Fibroblast of skin of scalp (primary cell): ENCODE measurements around the gene UQCC3.
"Not testable (repeated sequence)": the region's sequence is repeated elsewhere in the genome, so short reads cannot be mapped to it uniquely, and the experiment has no call there.

Source experiments
- DNase-seq: peaks from one replicate; pipeline ENCODE4 v3.0.0-alpha.2; 2013

Gene UQCC3

GRCh38 chr11:62703921-62704320, 32.4 kb downstream of the UQCC3 start:
- DNase-seq: not testable (repeated sequence)

GRCh38 chr11:62705413-62705812, 33.9 kb downstream of the UQCC3 start:
- DNase-seq: no peak

GRCh38 chr11:62705880-62706849, 34.7 kb downstream of the UQCC3 start:
- DNase-seq: peak; percentile 94

- DNase-seq: no peak
Observed at GRCh38 chr11:62706850-62707247, 35.4 kb downstream of the UQCC3 start.

GRCh38 chr11:62707277-62707861, 35.9 kb downstream of the UQCC3 start, which contains the start of the genes BSCL2 and GNG3:
BSCL2 (minus strand) TSS chr11:62707424; CDS start chr11:62707195, 229 bp downstream.
GNG3 (plus strand) TSS chr11:62707676; CDS start chr11:62708296, 620 bp downstream.
- no peak for DNase-seq

GRCh38 chr11:62708392-62708791, 36.9 kb downstream of the UQCC3 start:
- no peak for DNase-seq

GRCh38 chr11:62708793-62709192, 37.3 kb downstream of the UQCC3 start:
- no peak for DNase-seq

- DNase-seq: peak; percentile 98
Observed at GRCh38 chr11:62709247-62710000, 38.0 kb downstream of the UQCC3 start.

- DNase-seq: no peak
Observed at GRCh38 chr11:62710001-62710345, 38.5 kb downstream of the UQCC3 start.

GRCh38 chr11:62712276-62712812, 40.9 kb downstream of the UQCC3 start:
- no peak for DNase-seq

- no peak for DNase-seq
Observed at GRCh38 chr11:62712861-62713260, 41.4 kb downstream of the UQCC3 start.

GRCh38 chr11:62713343-62713742, 41.9 kb downstream of the UQCC3 start:
- no peak for DNase-seq

- DNase-seq: no peak
Observed at GRCh38 chr11:62715150-62716130, 44.0 kb downstream of the UQCC3 start.

GRCh38 chr11:62716206-62716605, 44.7 kb downstream of the UQCC3 start:
- no peak for DNase-seq

- DNase-seq: no peak
Observed at GRCh38 chr11:62716816-62717215, 45.3 kb downstream of the UQCC3 start.

- DNase-seq: no peak
Observed at GRCh38 chr11:62719302-62719978, 48.0 kb downstream of the UQCC3 start.

GRCh38 chr11:62721994-62722393, 50.5 kb downstream of the UQCC3 start:
- peak; percentile 56 for DNase-seq
